Left lung (tissue), 10 donors: ENCODE measurements around the gene FASTK. TPM values are rescaled to one million over a fixed set of nuclear protein-coding genes. Genes with fewer than 3 reads are reported as not detected.
A peak's percentile ranks its signal among the peaks of the same experiment; 100 is the strongest.

Source experiments
- ATAC-seq: fragments of 200-7000 bp; cut with Tn5 transposase; one replicate; pipeline ENCODE4 v1.9.1; 2020; ENCODE audit warnings: moderate library complexity
- DNase-seq, 4 donors: peaks; one replicate each; pipeline ENCODE4 v3.0.0-alpha.2; 2013 to 2020
- H3K27ac ChIP-seq, 2 donors: fragments of 200-600 bp; sonication (generic) in 1 of 2; one replicate each; pipeline versions ENCODE4 v1.5.0 to v1.8.0; 2020 to 2021
- H3K27me3 ChIP-seq, 2 donors: fragments of 200-600 bp; sonication (generic) in 1 of 2; one replicate each; pipeline versions ENCODE4 v1.5.0 to v1.8.0; 2020 to 2021
- H3K36me3 ChIP-seq, 2 donors: fragments of 200-600 bp; sonication (generic) in 1 of 2; one replicate each; pipeline versions ENCODE4 v1.5.0 to v1.8.0; 2020 to 2021
- H3K4me1 ChIP-seq, 2 donors: fragments of 200-600 bp; one replicate each; pipeline ENCODE4 v1.8.0; 2021
- H3K4me3 ChIP-seq, 2 donors: fragments of 200-600 bp; sonication (generic) in 1 of 2; one replicate each; pipeline versions ENCODE4 v1.5.0 to v1.8.0; 2020 to 2021; ENCODE audit warnings: mild to moderate bottlenecking in 1 of 2
- H3K9me3 ChIP-seq, 2 donors: fragments of 200-600 bp; sonication (generic) in 1 of 2; one replicate each; pipeline versions ENCODE4 v1.5.0 to v1.8.0; 2020 to 2021
- CTCF ChIP-seq, 2 donors: fragments of 200-600 bp; sonication (generic) in 1 of 2; IDR thresholded peaks; one replicate each; pipeline versions ENCODE4 v1.5.0 to v1.8.0; 2021; ENCODE audit warnings: antibody characterized with exemption in 2 of 2
- intact Hi-C, 2 donors: fragments of 100-400 bp; cut with DNase I; formaldehyde crosslinking; loops; one replicate each; pipeline versions ENCODE4 v1.11.2 to v1.14.2; 2022
- polyA plus RNA-seq, 6 donors: library from polyadenylated mRNA; unstranded; fragments of 120-200 nt; gene quantifications; one replicate each; pipeline ENCODE4 v1.2.1, GENCODE V29; 2013; ENCODE audit not compliant: insufficient read length in 6 of 6
- total RNA-seq, 2 donors: library from RNA; stranded (reverse); fragmentation: NEBNext Ultra II Directional; extraction: Animal tissue kit (Norgen Biotek cat#: 25700); gene quantifications; one replicate each; pipeline ENCODE4 v1.2.1, GENCODE V29; 2021
- donor health status: DM: no; HTN: yes; CAD: no.
- donor health status: DM: no; HTN: no; CAD: no.

The FASTK gene
- total and polyA plus RNA-seq, 8 donors = 38.2 to 65.7 (median 54.1) TPM

GRCh38 chr7:151081170-151082101, 827 bp upstream of the FASTK start:
- intact Hi-C loops = no loop called here
- Histone ChIP-seq H3K27me3 (no peaks in the 10 kb centered on the region), H3K9me3 (no peaks in the 10 kb centered on the region), H3K4me3 (peak overlapping the region; percentile 94 to 98), H3K4me1 (peaks cover 39 to 71% of the 10 kb centered on the region in 2 donors), H3K27ac (peak overlapping the region; percentile 91), H3K36me3 (peaks cover 0 to 10% of the 10 kb centered on the region in 2 donors)
- DNase-seq = peak in 2 of 4 donors; percentile 32 to 83
- no peak for TF ChIP-seq CTCF (IDR thresholded peaks at IDR 0.05)
- no peak for ATAC-seq

DNA sequence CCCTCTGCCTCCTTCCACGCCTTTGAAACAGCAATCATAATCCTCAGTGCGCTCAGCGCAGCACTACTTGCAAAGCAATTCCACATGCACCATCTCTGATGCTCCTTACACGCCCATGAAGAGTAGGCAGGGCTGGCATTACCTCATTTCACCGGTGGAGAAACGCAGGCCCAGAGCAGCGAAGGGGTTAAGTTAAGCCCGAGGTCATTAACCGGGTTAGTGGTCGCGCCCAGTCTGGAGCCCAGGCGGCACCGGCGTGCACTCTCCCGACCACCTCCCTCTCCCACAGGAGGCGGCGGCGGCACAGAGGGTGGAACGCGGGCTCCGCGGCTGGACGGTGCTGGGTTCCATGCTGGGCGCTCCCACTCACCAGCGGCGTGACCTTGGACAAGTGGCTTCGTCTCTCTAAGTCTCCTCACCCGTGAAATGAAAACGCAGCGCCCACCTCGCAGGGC, 515 bp downstream of the FASTK start:
- H3K4me3 ChIP-seq = peak overlapping the region; percentile 94 to 98
- H3K36me3 ChIP-seq = peaks cover 0 to 23% of the 10 kb centered on the region in 2 donors
- peaks cover 35 to 62% of the 10 kb centered on the region in 2 donors for H3K4me1 ChIP-seq
- intact Hi-C loops = no loop called here
- no peaks in the 10 kb centered on the region for H3K27me3 ChIP-seq
- H3K9me3 ChIP-seq = no peaks in the 10 kb centered on the region
- no peak for DNase-seq
- TF ChIP-seq CTCF (IDR thresholded peaks at IDR 0.05) = no peak
- H3K27ac ChIP-seq = peak overlapping the region; percentile 91
- peak; percentile 20 for ATAC-seq

- Histone ChIP-seq H3K27ac (peak overlapping the region in 1 of 2 donors; percentile 91), H3K27me3 (no peaks in the 10 kb centered on the region), H3K4me1 (peaks cover 35 to 56% of the 10 kb centered on the region in 2 donors), H3K9me3 (no peaks in the 10 kb centered on the region), H3K36me3 (peaks cover 5 to 30% of the 10 kb centered on the region in 2 donors), H3K4me3 (peak overlapping the region; percentile 94 to 98)
- ATAC-seq (no peak), DNase-seq (peak in 1 of 4 donors; percentile 76)
- no peak for TF ChIP-seq CTCF (IDR thresholded peaks at IDR 0.05)
- intact Hi-C loops = no loop called here
Measured at GRCh38 chr7:151079199-151079910, 1.3 kb downstream of the FASTK start.

- Histone ChIP-seq H3K27me3 (no peaks in the 10 kb centered on the region), H3K9me3 (no peaks in the 10 kb centered on the region), H3K27ac (peak overlapping the region in 1 of 2 donors; percentile 31), H3K4me1 (peaks cover 35 to 47% of the 10 kb centered on the region in 2 donors), H3K4me3 (no peak overlapping the region), H3K36me3 (peaks cover 5 to 40% of the 10 kb centered on the region in 2 donors)
- TF ChIP-seq CTCF (IDR thresholded peaks at IDR 0.05) = no peak
- ATAC-seq (no peak), DNase-seq (peak in 1 of 4 donors; percentile 79)
- intact Hi-C loops = no loop called here
Measured at GRCh38 chr7:151078233-151079040, 2.2 kb downstream of the FASTK start.
